ENCODE measurements around the gene DCTN1. TPM values are rescaled to one million over a fixed set of nuclear protein-coding genes. Genes with fewer than 3 reads are reported as not detected.
A peak's percentile ranks its signal among the peaks of the same experiment; 100 is the strongest.

The DCTN1 gene
- total RNA-seq, 1 donor from 2014 or later, result 65.8 TPM

DNA sequence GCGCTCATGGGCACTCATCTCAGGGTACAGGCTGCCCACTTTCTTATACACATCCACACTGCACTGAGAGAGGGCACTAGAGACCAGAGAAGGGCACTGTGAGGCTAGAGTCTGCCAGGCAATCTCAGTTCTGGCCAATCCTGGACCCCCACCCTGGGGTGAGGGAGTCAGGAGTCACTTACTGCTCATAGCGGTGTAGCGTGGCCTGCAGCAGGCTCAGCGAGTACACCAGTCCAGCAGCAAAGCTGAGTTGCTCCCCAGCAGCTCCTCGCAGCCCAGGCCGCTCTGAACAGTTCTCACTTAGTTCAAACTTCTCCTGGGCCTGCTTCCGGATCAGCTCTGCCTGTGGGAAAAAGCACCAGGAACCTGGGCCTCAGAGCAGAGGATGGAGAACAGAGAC is 12.3 kb downstream of the DCTN1 start:
- no peaks in the 10 kb centered on the region for H3K27me3 ChIP-seq (ENCODE audit: control insufficient read depth, insufficient read depth, low read length)
- no peak overlapping the region for H3K4me3 ChIP-seq (ENCODE audit: low read depth, low read length)
- H3K36me3 ChIP-seq (ENCODE audit: control insufficient read depth, insufficient read depth, low read length), result peaks cover 42% of the 10 kb centered on the region
- TF ChIP-seq CTCF (IDR thresholded peaks at IDR 0.05; ENCODE audit: insufficient read depth, low read length, severe bottlenecking), result no peak
- DNase-seq (ENCODE audit: low read depth) (no peak), FAIRE-seq (no peak)

DNA sequence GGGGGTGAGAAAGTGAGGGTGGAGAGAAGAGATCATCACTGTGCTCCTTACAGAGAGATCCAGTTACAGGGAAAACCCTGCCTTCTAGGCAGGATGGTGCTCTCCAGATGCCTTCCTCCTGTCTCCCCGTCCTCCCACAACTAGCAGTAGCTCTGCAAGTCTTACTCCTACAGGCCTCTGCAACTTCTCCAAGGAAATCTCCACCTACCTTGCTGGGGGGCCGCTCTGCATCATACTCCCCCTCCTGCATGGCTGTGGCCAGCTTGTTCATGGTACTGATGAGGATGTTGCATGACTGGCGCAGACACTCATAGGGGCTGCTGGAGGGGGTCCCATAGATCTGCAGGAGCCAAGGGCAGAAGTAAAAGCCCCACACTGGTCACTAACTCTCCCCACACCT is 14.1 kb downstream of the DCTN1 start:
- DNase-seq (ENCODE audit: low read depth), result no peak
- H3K4me3 ChIP-seq (ENCODE audit: low read depth, low read length), result no peak overlapping the region
- FAIRE-seq, result peak; percentile 36
- TF ChIP-seq CTCF (IDR thresholded peaks at IDR 0.05; ENCODE audit: insufficient read depth, low read length, severe bottlenecking), result no peak
- peaks cover 48% of the 10 kb centered on the region for H3K36me3 ChIP-seq (ENCODE audit: control insufficient read depth, insufficient read depth, low read length)
- no peaks in the 10 kb centered on the region for H3K27me3 ChIP-seq (ENCODE audit: control insufficient read depth, insufficient read depth, low read length)

- Histone ChIP-seq H3K4me3 (ENCODE audit: low read depth, low read length) (no peak overlapping the region), H3K36me3 (ENCODE audit: control insufficient read depth, insufficient read depth, low read length) (peaks cover 43% of the 10 kb centered on the region), H3K27me3 (ENCODE audit: control insufficient read depth, insufficient read depth, low read length) (no peaks in the 10 kb centered on the region)
- no peak for DNase-seq (ENCODE audit: low read depth)
- peak; percentile 68 for FAIRE-seq
- no peak for TF ChIP-seq CTCF (IDR thresholded peaks at IDR 0.05; ENCODE audit: insufficient read depth, low read length, severe bottlenecking)
Observed at GRCh38 chr2:74364533-74365505, 15.3 kb downstream of the DCTN1 start.

DNA sequence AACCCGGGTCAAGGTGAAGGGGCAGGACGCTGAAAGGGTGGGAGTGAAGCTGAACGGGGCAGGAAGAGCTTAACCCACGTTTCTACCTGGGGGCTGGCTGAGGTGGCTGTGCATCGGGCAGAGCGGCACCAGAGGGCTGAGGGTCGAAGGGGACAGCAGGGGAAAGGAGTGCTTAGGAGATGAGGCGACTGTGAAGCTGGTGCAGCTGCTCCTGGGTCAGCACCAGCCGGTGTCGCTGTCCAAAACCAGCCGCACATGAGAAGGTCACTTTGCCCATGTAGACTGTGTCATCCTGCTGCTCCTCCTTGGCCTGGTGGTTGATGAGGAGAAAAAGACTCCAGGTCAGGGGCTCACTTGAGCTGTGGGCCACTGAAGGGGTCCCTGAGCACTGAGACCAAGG is 18.8 kb downstream of the DCTN1 start:
- no peak for FAIRE-seq
- DNase-seq (ENCODE audit: low read depth), result no peak
- no peak for TF ChIP-seq CTCF (IDR thresholded peaks at IDR 0.05; ENCODE audit: insufficient read depth, low read length, severe bottlenecking)
- Histone ChIP-seq H3K36me3 (ENCODE audit: control insufficient read depth, insufficient read depth, low read length) (peaks cover 29% of the 10 kb centered on the region), H3K27me3 (ENCODE audit: control insufficient read depth, insufficient read depth, low read length) (no peaks in the 10 kb centered on the region), H3K4me3 (ENCODE audit: low read depth, low read length) (no peak overlapping the region)

DNA sequence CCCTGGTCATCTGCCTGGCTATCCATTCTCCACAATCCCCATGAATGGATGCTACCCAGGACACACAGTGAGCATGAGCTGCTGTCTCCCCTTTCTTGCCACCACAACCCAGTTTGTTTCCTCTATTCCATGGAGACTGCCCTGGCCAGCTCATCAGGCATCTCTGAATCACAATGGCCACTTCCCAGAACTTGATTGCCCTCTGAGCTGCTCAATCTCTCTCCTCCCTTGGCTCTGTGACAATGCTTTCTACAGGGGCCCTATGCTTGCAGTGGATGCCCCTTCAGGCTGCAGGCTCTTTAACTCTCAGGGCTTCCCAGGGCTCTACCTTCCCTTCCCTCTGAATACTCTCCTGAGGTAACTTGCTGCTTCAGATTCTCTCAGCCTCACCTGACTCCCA is 22.5 kb downstream of the DCTN1 start:
- Histone ChIP-seq H3K36me3 (ENCODE audit: control insufficient read depth, insufficient read depth, low read length) (peaks cover 12% of the 10 kb centered on the region), H3K27me3 (ENCODE audit: control insufficient read depth, insufficient read depth, low read length) (no peaks in the 10 kb centered on the region), H3K4me3 (ENCODE audit: low read depth, low read length) (no peak overlapping the region)
- TF ChIP-seq CTCF (IDR thresholded peaks at IDR 0.05; ENCODE audit: insufficient read depth, low read length, severe bottlenecking), result no peak
- DNase-seq (ENCODE audit: low read depth) (no peak), FAIRE-seq (no peak)
